ENCODE data around the gene PRSS56. TPM values are rescaled to one million over a fixed set of nuclear protein-coding genes. Genes with fewer than 3 reads are reported as not detected.

PRSS56 gene
- total and polyA plus RNA-seq, 4 donors, result not detected

DNA sequence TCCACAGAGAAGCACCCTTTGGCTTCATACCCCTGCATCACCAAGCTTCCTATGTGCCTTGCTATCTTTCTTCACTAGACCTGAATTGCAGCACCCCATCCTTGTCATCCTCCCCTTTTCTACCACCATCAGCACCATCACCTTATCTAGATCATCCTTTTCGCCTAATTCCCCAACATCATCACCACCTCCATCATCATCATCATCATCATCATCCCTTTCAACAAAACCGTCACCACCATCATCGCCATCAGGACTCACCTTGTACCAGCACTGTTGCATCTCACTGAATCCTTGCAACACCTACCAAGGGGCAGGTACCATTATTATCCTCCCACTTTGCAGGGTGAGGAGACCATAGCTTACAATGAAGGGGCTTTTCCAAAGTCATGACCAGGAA, 21.7 kb upstream of the PRSS56 start:
- WGBS, 2 donors, result 95 to 97% methylated on average over 3 of the region's 3 CpGs
- intact Hi-C loops (cut with DNase I), result no loop called here
- Histone ChIP-seq H3K4me3 (ENCODE audit: low read length in 2 of 2) (no peak overlapping the region), H3K27me3 (ENCODE audit: control insufficient read depth in 1 of 2, insufficient read depth in 2 of 2, low read length in 1 of 2) (no peaks in the 10 kb centered on the region), H3K9me3 (ENCODE audit: control insufficient read depth, low read length) (no peaks in the 10 kb centered on the region), H3K27ac (ENCODE audit: low read depth in 1 of 2, low read length in 2 of 2) (no peak overlapping the region), H3K36me3 (ENCODE audit: control insufficient read depth in 1 of 2, insufficient read depth in 2 of 2, low read length in 1 of 2) (no peaks in the 10 kb centered on the region), H3K4me1 (ENCODE audit: control insufficient read depth in 1 of 2, insufficient read depth in 2 of 2, low read length in 2 of 2) (no peaks in the 10 kb centered on the region)
- DNase-seq (no peak), ATAC-seq (ENCODE audit: low FRiP score) (no peak)

- no peak for DNase-seq
- intact Hi-C loops (cut with DNase I), result no loop called here
- Histone ChIP-seq H3K27me3 (ENCODE audit: control insufficient read depth in 1 of 2, insufficient read depth in 2 of 2, low read length in 1 of 2) (no peaks in the 10 kb centered on the region), H3K9me3 (ENCODE audit: control insufficient read depth, low read length) (no peaks in the 10 kb centered on the region), H3K36me3 (ENCODE audit: control insufficient read depth in 1 of 2, insufficient read depth in 2 of 2, low read length in 1 of 2) (no peaks in the 10 kb centered on the region), H3K27ac (ENCODE audit: low read depth in 1 of 2, low read length in 2 of 2) (no peak overlapping the region), H3K4me3 (ENCODE audit: low read length in 2 of 2) (no peak overlapping the region), H3K4me1 (ENCODE audit: control insufficient read depth in 1 of 2, insufficient read depth in 2 of 2, low read length in 2 of 2) (no peaks in the 10 kb centered on the region)
- WGBS, 2 donors, result 86 to 90% methylated on average over 9 of the region's 9 CpGs
- ATAC-seq (ENCODE audit: low FRiP score), result no peak
Measured at GRCh38 chr2:232501331-232501771, 18.8 kb upstream of the PRSS56 start.

DNA sequence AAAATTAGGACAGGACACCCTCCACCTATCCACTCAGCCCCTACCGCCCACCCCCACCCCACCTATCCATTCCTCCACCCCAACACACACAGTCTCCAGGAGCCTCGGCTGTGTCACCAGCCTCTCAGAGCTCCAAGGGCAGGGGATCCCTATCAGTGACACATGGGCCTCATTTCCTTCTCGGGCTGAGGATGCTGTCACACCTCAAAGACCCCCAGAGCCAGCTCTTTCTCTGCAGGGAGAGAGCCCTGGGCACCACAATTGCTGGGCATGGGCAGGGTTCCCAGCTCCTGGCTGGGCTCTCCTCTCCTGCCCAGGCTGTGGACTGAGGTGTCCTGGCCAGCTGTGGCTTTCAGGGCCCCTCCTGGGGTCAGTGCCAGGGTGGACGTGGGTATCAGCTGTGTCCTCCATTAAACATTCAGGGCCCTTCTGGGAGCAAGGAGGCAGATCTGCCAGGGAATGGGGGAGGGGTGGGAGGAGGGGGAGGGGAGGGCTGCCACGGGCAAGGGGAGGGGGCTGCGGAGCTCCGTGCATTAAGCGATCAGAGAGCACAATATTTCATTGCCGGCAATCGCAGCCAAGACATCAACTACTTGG, 18.3 kb upstream of the PRSS56 start:
- 37 to 50% methylated on average over 10 of the region's 10 CpGs for WGBS, 2 donors
- no peak overlapping the region for H3K27ac ChIP-seq (ENCODE audit: low read depth in 1 of 2, low read length in 2 of 2)

GRCh38 chr2:232502511-232502910, 17.7 kb upstream of the PRSS56 start:
- Histone ChIP-seq H3K36me3 (ENCODE audit: control insufficient read depth in 1 of 2, insufficient read depth in 2 of 2, low read length in 1 of 2) (no peaks in the 10 kb centered on the region), H3K4me1 (ENCODE audit: control insufficient read depth in 1 of 2, insufficient read depth in 2 of 2, low read length in 2 of 2) (no peaks in the 10 kb centered on the region), H3K27me3 (ENCODE audit: control insufficient read depth in 1 of 2, insufficient read depth in 2 of 2, low read length in 1 of 2) (no peaks in the 10 kb centered on the region), H3K27ac (ENCODE audit: low read depth in 1 of 2, low read length in 2 of 2) (no peak overlapping the region), H3K4me3 (ENCODE audit: low read length in 2 of 2) (no peak overlapping the region), H3K9me3 (ENCODE audit: control insufficient read depth, low read length) (no peaks in the 10 kb centered on the region)
- DNase-seq (no peak), ATAC-seq (ENCODE audit: low FRiP score) (no peak)
- intact Hi-C loops (cut with DNase I), result no loop called here
- WGBS, 2 donors, result 14 to 15% methylated on average over 18 to 21 of the region's 21 CpGs

More for the DNA sequence above, 18.3 kb upstream of the PRSS56 start:
- H3K36me3 ChIP-seq (ENCODE audit: control insufficient read depth in 1 of 2, insufficient read depth in 2 of 2, low read length in 1 of 2), result no peaks in the 10 kb centered on the region
- no peaks in the 10 kb centered on the region for H3K27me3 ChIP-seq (ENCODE audit: control insufficient read depth in 1 of 2, insufficient read depth in 2 of 2, low read length in 1 of 2)
- no peak overlapping the region for H3K4me3 ChIP-seq (ENCODE audit: low read length in 2 of 2)
- H3K9me3 ChIP-seq (ENCODE audit: control insufficient read depth, low read length), result no peaks in the 10 kb centered on the region
- DNase-seq (no peak), ATAC-seq (ENCODE audit: low FRiP score) (no peak)
- no peaks in the 10 kb centered on the region for H3K4me1 ChIP-seq (ENCODE audit: control insufficient read depth in 1 of 2, insufficient read depth in 2 of 2, low read length in 2 of 2)
- intact Hi-C loops (cut with DNase I), result no loop called here

- H3K27me3 ChIP-seq (ENCODE audit: control insufficient read depth in 1 of 2, insufficient read depth in 2 of 2, low read length in 1 of 2), result no peaks in the 10 kb centered on the region
- H3K4me3 ChIP-seq (ENCODE audit: low read length in 2 of 2), result peak overlapping the region; percentile 6 to 39
- no peak overlapping the region for H3K27ac ChIP-seq (ENCODE audit: low read depth in 1 of 2, low read length in 2 of 2)
- WGBS, 2 donors, result 1% methylated on average over 58 to 75 of the region's 75 CpGs
- intact Hi-C loops (cut with DNase I), result no loop called here
- H3K4me1 ChIP-seq (ENCODE audit: control insufficient read depth in 1 of 2, insufficient read depth in 2 of 2, low read length in 2 of 2), result no peaks in the 10 kb centered on the region
- DNase-seq (no peak), ATAC-seq (ENCODE audit: low FRiP score) (peak; percentile 5)
- H3K36me3 ChIP-seq (ENCODE audit: control insufficient read depth in 1 of 2, insufficient read depth in 2 of 2, low read length in 1 of 2), result no peaks in the 10 kb centered on the region
- H3K9me3 ChIP-seq (ENCODE audit: control insufficient read depth, low read length), result no peaks in the 10 kb centered on the region
Measured at GRCh38 chr2:232502911-232503808, 17.0 kb upstream of the PRSS56 start.

- H3K4me3 ChIP-seq (ENCODE audit: low read length in 2 of 2), result no peak overlapping the region
- no peak overlapping the region for H3K27ac ChIP-seq (ENCODE audit: low read depth in 1 of 2, low read length in 2 of 2)
- 28 to 32% methylated on average over 16 of the region's 16 CpGs for WGBS, 2 donors
Measured at GRCh38 chr2:232503809-232504323, 16.3 kb upstream of the PRSS56 start.

DNA sequence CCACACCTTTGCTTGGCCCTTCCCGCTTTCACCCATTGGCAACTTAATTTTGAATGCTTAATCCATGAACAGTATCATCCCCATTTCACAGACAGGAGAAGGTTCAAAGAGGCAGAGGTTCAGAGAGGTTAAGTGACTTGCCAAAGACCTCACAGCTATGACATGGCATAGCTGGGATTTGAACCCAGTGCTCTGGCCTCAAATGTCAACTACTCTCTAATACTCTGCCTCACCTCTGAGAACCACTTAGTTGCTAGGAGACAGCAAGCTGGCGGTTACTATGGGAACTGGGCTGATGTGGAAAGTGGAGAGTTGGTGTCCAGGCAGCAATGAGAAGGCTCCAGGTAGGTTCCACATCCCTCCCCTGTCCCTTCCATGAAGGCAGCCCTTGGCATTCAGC, 15.8 kb upstream of the PRSS56 start:
- no peaks in the 10 kb centered on the region for H3K9me3 ChIP-seq (ENCODE audit: control insufficient read depth, low read length)
- no peaks in the 10 kb centered on the region for H3K4me1 ChIP-seq (ENCODE audit: control insufficient read depth in 1 of 2, insufficient read depth in 2 of 2, low read length in 2 of 2)
- no peak overlapping the region for H3K27ac ChIP-seq (ENCODE audit: low read depth in 1 of 2, low read length in 2 of 2)
- H3K36me3 ChIP-seq (ENCODE audit: control insufficient read depth in 1 of 2, insufficient read depth in 2 of 2, low read length in 1 of 2), result no peaks in the 10 kb centered on the region
- DNase-seq, result no peak
- no peak for ATAC-seq (ENCODE audit: low FRiP score)
- H3K27me3 ChIP-seq (ENCODE audit: control insufficient read depth in 1 of 2, insufficient read depth in 2 of 2, low read length in 1 of 2), result no peaks in the 10 kb centered on the region
- WGBS, 2 donors, result 86 to 89% methylated on average over 2 of the region's 2 CpGs
- H3K4me3 ChIP-seq (ENCODE audit: low read length in 2 of 2), result no peak overlapping the region
- intact Hi-C loops (cut with DNase I), result no loop called here

More at GRCh38 chr2:232503809-232504323, 16.3 kb upstream of the PRSS56 start:
- intact Hi-C loops (cut with DNase I), result no loop called here
- no peaks in the 10 kb centered on the region for H3K27me3 ChIP-seq (ENCODE audit: control insufficient read depth in 1 of 2, insufficient read depth in 2 of 2, low read length in 1 of 2)
- no peaks in the 10 kb centered on the region for H3K36me3 ChIP-seq (ENCODE audit: control insufficient read depth in 1 of 2, insufficient read depth in 2 of 2, low read length in 1 of 2)
- DNase-seq (no peak), ATAC-seq (ENCODE audit: low FRiP score) (no peak)
- H3K4me1 ChIP-seq (ENCODE audit: control insufficient read depth in 1 of 2, insufficient read depth in 2 of 2, low read length in 2 of 2), result no peaks in the 10 kb centered on the region
- no peaks in the 10 kb centered on the region for H3K9me3 ChIP-seq (ENCODE audit: control insufficient read depth, low read length)

DNA sequence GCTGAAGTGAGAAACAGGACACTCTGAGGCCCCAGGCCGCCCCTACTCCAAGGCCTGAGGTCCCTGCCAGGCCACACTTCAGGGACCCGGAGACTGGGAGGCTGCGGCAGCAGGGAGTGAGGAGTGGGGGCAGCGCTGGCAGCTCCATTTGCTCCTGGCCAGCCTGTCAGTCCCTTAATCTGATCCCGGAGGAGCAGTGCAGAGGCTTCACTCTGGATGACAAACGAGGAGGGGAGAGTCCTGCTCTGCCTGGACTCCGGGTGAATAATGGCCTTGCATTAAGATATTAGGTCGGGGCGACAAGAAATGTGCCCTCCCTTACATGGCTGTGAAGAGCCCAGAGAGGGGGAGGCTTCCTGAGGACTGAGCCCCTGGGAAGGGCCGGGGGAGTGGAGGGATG, 14.3 kb upstream of the PRSS56 start:
- ATAC-seq (ENCODE audit: low FRiP score) (no peak), DNase-seq (no peak)
- H3K4me3 ChIP-seq (ENCODE audit: low read length in 2 of 2), result no peak overlapping the region
- no peak overlapping the region for H3K27ac ChIP-seq (ENCODE audit: low read depth in 1 of 2, low read length in 2 of 2)
- no peaks in the 10 kb centered on the region for H3K4me1 ChIP-seq (ENCODE audit: control insufficient read depth in 1 of 2, insufficient read depth in 2 of 2, low read length in 2 of 2)
- H3K27me3 ChIP-seq (ENCODE audit: control insufficient read depth in 1 of 2, insufficient read depth in 2 of 2, low read length in 1 of 2), result no peaks in the 10 kb centered on the region
- intact Hi-C loops (cut with DNase I), result no loop called here
- no peaks in the 10 kb centered on the region for H3K36me3 ChIP-seq (ENCODE audit: control insufficient read depth in 1 of 2, insufficient read depth in 2 of 2, low read length in 1 of 2)
- no peaks in the 10 kb centered on the region for H3K9me3 ChIP-seq (ENCODE audit: control insufficient read depth, low read length)
- 64 to 71% methylated on average over 10 of the region's 10 CpGs for WGBS, 2 donors
